ENCODE data around the gene MMP17.
"Not testable (repeated sequence)": the region's sequence is repeated elsewhere in the genome, so short reads cannot be mapped to it uniquely, and the experiment has no call there.

Gene MMP17

GRCh38 chr12:131877216-131877615 is 49.0 kb downstream of the MMP17 start:
- H3K27ac Mint-ChIP-seq, H3K4me1 Mint-ChIP-seq, H3K27me3 Mint-ChIP-seq, H3K9me3 Mint-ChIP-seq, H3K36me3 Mint-ChIP-seq, H3K4me3 Mint-ChIP-seq: not testable (repeated sequence)

GRCh38 chr12:131878436-131878835 is 50.2 kb downstream of the MMP17 start:
- not testable (repeated sequence) for H3K36me3 Mint-ChIP-seq, H3K27me3 Mint-ChIP-seq, H3K27ac Mint-ChIP-seq, H3K9me3 Mint-ChIP-seq, H3K4me3 Mint-ChIP-seq, H3K4me1 Mint-ChIP-seq

GRCh38 chr12:131882804-131883520 is 54.8 kb downstream of the MMP17 start:
- H3K27ac Mint-ChIP-seq: no peak overlapping the region
- H3K9me3 Mint-ChIP-seq: peaks cover 7% of the 10 kb centered on the region
- H3K27me3 Mint-ChIP-seq: no peaks in the 10 kb centered on the region
- H3K4me1 Mint-ChIP-seq: no peaks in the 10 kb centered on the region
- H3K36me3 Mint-ChIP-seq: no peaks in the 10 kb centered on the region
- no peak overlapping the region for H3K4me3 Mint-ChIP-seq

- Mint-ChIP-seq H3K4me1 (no peaks in the 10 kb centered on the region), H3K27ac (no peak overlapping the region), H3K36me3 (no peaks in the 10 kb centered on the region), H3K9me3 (peaks cover 7% of the 10 kb centered on the region), H3K27me3 (no peaks in the 10 kb centered on the region), H3K4me3 (no peak overlapping the region)
Measured at GRCh38 chr12:131883521-131883900, 55.3 kb downstream of the MMP17 start.

- H3K27me3 Mint-ChIP-seq, H3K4me3 Mint-ChIP-seq, H3K27ac Mint-ChIP-seq, H3K36me3 Mint-ChIP-seq, H3K9me3 Mint-ChIP-seq, H3K4me1 Mint-ChIP-seq: not testable (repeated sequence)
Measured at GRCh38 chr12:131885076-131885475, 56.9 kb downstream of the MMP17 start.

GRCh38 chr12:131885543-131886057 is 57.4 kb downstream of the MMP17 start:
- H3K27me3 Mint-ChIP-seq: no peaks in the 10 kb centered on the region
- no peaks in the 10 kb centered on the region for H3K36me3 Mint-ChIP-seq
- no peaks in the 10 kb centered on the region for H3K4me1 Mint-ChIP-seq
- no peak overlapping the region for H3K4me3 Mint-ChIP-seq
- no peak overlapping the region for H3K27ac Mint-ChIP-seq
- H3K9me3 Mint-ChIP-seq: peaks cover 7% of the 10 kb centered on the region

- H3K36me3 Mint-ChIP-seq, H3K4me3 Mint-ChIP-seq, H3K27me3 Mint-ChIP-seq, H3K27ac Mint-ChIP-seq, H3K4me1 Mint-ChIP-seq, H3K9me3 Mint-ChIP-seq: not testable (repeated sequence)
Measured at GRCh38 chr12:131891722-131892121, 63.5 kb downstream of the MMP17 start.

- Mint-ChIP-seq H3K4me1 (peaks cover 12% of the 10 kb centered on the region), H3K9me3 (no peaks in the 10 kb centered on the region), H3K27me3 (no peaks in the 10 kb centered on the region), H3K4me3 (no peak overlapping the region), H3K36me3 (no peaks in the 10 kb centered on the region), H3K27ac (no peak overlapping the region)
Measured at GRCh38 chr12:131892711-131893604, 64.8 kb downstream of the MMP17 start.

- Mint-ChIP-seq H3K36me3 (no peaks in the 10 kb centered on the region), H3K27me3 (no peaks in the 10 kb centered on the region), H3K27ac (no peak overlapping the region), H3K4me3 (peak overlapping the region; percentile 60), H3K4me1 (peaks cover 15% of the 10 kb centered on the region), H3K9me3 (no peaks in the 10 kb centered on the region)
Measured at GRCh38 chr12:131893605-131894312, 65.6 kb downstream of the MMP17 start.

- no peaks in the 10 kb centered on the region for H3K9me3 Mint-ChIP-seq
- H3K27me3 Mint-ChIP-seq: no peaks in the 10 kb centered on the region
- H3K36me3 Mint-ChIP-seq: no peaks in the 10 kb centered on the region
- peak within 1 kb of the TSS; percentile 86 for H3K4me3 Mint-ChIP-seq
- H3K4me1 Mint-ChIP-seq: peaks cover 15% of the 10 kb centered on the region
- H3K27ac Mint-ChIP-seq: peak within 1 kb of the TSS; percentile 65
Measured at GRCh38 chr12:131894313-131894860, 66.2 kb downstream of the MMP17 start, which contains the start of gene ULK1. TSS of gene ULK1 (plus strand) at chr12:131894622. CDS start at chr12:131895002, 380 bp downstream.

GRCh38 chr12:131894981-131895639 is 66.9 kb downstream of the MMP17 start:
- H3K36me3 Mint-ChIP-seq: no peaks in the 10 kb centered on the region
- H3K4me3 Mint-ChIP-seq: peak overlapping the region; percentile 86
- no peaks in the 10 kb centered on the region for H3K27me3 Mint-ChIP-seq
- H3K4me1 Mint-ChIP-seq: peaks cover 17% of the 10 kb centered on the region
- no peaks in the 10 kb centered on the region for H3K9me3 Mint-ChIP-seq
- peak overlapping the region; percentile 47 for H3K27ac Mint-ChIP-seq

- no peaks in the 10 kb centered on the region for H3K27me3 Mint-ChIP-seq
- no peaks in the 10 kb centered on the region for H3K9me3 Mint-ChIP-seq
- H3K4me1 Mint-ChIP-seq: peaks cover 20% of the 10 kb centered on the region
- H3K27ac Mint-ChIP-seq: peak overlapping the region; percentile 47
- H3K36me3 Mint-ChIP-seq: no peaks in the 10 kb centered on the region
- peak overlapping the region; percentile 86 for H3K4me3 Mint-ChIP-seq
Measured at GRCh38 chr12:131895640-131896079, 67.5 kb downstream of the MMP17 start.

GRCh38 chr12:131896080-131896810 is 68.1 kb downstream of the MMP17 start:
- H3K36me3 Mint-ChIP-seq: no peaks in the 10 kb centered on the region
- H3K4me3 Mint-ChIP-seq: peak overlapping the region; percentile 86
- H3K27ac Mint-ChIP-seq: no peak overlapping the region
- H3K4me1 Mint-ChIP-seq: peaks cover 20% of the 10 kb centered on the region
- no peaks in the 10 kb centered on the region for H3K9me3 Mint-ChIP-seq
- no peaks in the 10 kb centered on the region for H3K27me3 Mint-ChIP-seq

GRCh38 chr12:131896811-131897270 is 68.6 kb downstream of the MMP17 start:
- no peaks in the 10 kb centered on the region for H3K27me3 Mint-ChIP-seq
- no peaks in the 10 kb centered on the region for H3K9me3 Mint-ChIP-seq
- peaks cover 25% of the 10 kb centered on the region for H3K4me1 Mint-ChIP-seq
- peak overlapping the region; percentile 52 for H3K4me3 Mint-ChIP-seq
- H3K36me3 Mint-ChIP-seq: no peaks in the 10 kb centered on the region
- H3K27ac Mint-ChIP-seq: peak overlapping the region; percentile 46
